SU-DHL-6 (cell line): ENCODE measurements around the gene TMEM175.

ENCODE experiments used
- CTCF ChIP-seq: fragments of 200-600 bp; sonication (generic); IDR thresholded peaks from one replicate; pipeline ENCODE4 v1.5.1; 2017; ENCODE audit warnings: antibody characterized with exemption, mild to moderate bottlenecking, low read length, moderate library complexity; ENCODE audit not compliant: insufficient read depth, poor library complexity, severe bottlenecking
- EZH2phosphoT487 ChIP-seq: fragments of 200-600 bp; sonication (generic), shearing (Covaris generic); conservative IDR thresholded peaks from 2 replicates; pipeline ENCODE4 v1.6.1; 2018; ENCODE audit warnings: mild to moderate bottlenecking, antibody characterized with exemption, low read length, moderate library complexity, mixed read lengths

GRCh38 chr4:907691-908425 is 24.4 kb upstream of the TMEM175 start:
- TF ChIP-seq CTCF (no peak), EZH2phosphoT487 (no peak)
